ENCODE results near the gene WAPL.

- TF ChIP-seq POLR2A (IDR thresholded peaks at IDR 0.05; ENCODE audit: low read length): no peak
- TF ChIP-seq GATA1 (IDR thresholded peaks at IDR 0.05; ENCODE audit: low read depth, low read length): no peak
Measured at GRCh38 chr10:86522510-86522855, 891 bp upstream of the WAPL start.
